ENCODE data around the gene FRMD8.
A peak's percentile ranks its signal among the peaks of the same experiment; 100 is the strongest.

GRCh38 chr11:65422633-65423515 lies 36.4 kb downstream of the FRMD8 start, which contains the start of gene NEAT1:
- TF ChIP-seq POLR2A (IDR thresholded peaks at IDR 0.05) (peak; percentile 100), EP300 (IDR thresholded peaks at IDR 0.05) (no peak), CTCF (IDR thresholded peaks at IDR 0.05) (peak in 1 of 4 experiments; percentile 3), POLR2AphosphoS5 (IDR thresholded peaks at IDR 0.05) (peak; percentile 100)
